Iris pigment epithelial cell (primary cell): ENCODE measurements around the gene C10orf71.

ENCODE experiments used
- DNase-seq: peaks from one replicate; pipeline ENCODE4 v3.0.0-alpha.2; 2011; ENCODE audit warnings: low read depth

The C10orf71 gene

GRCh38 chr10:49274886-49275285, 24.1 kb upstream of the C10orf71 start:
- no peak for DNase-seq

DNA sequence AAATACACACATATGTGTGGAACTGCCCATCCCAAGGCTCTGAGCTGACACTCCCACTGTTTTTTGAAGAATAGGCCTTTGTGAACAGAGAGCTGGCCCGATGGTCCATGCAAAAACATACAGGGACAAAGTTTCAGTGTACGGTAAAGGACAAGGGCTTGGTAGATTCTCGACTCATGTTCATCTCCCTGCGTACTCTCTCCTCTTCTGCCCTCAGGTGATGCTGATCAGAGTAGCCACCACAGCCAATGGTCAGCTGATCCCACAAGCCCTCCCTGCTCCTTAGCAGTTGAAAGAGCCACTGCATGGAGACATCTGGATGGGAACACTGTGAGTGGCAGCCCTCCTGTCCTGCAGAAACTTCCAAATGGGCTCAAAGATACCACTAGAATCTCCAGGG, 23.1 kb upstream of the C10orf71 start:
- no peak for DNase-seq

DNA sequence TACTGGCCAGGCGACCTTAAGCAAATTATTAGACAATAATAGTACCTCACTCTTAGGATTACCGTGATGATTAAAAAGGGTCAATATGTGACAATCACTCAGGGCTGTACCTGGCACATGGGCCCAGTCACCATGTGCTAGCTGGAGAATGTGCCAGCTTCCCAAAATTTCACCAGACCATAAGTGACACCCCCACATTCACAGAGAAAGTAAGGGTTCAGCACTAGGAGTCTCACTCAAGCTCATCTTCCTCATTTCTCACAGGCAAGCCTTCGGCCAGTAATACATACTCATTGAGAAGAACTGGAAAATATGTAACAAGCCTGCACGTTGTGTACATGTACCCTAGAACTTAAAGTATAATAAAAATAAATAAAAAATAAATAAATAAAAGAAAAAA, 22.4 kb upstream of the C10orf71 start:
- no peak for DNase-seq

DNA sequence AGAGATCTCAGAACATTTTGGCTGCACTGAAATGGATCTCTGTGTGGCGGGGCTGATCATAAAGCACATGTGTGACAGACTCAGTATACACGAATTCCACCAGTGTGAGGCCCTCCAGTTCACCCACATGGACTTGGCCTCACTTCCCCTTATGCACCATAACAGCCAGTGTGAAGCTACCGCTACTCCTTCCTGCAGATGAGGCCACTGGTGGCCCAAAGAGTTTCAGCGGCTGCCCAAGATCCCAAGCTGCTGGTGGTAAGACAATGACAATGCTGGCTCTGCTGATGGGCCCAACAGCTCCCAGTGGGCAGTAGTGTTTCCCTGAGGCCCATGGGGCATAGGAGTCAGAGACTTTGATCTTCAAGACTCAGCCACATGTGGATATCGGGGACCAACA, 21.0 kb upstream of the C10orf71 start:
- no peak for DNase-seq

GRCh38 chr10:49278497-49278981, 20.4 kb upstream of the C10orf71 start:
- no peak for DNase-seq

DNA sequence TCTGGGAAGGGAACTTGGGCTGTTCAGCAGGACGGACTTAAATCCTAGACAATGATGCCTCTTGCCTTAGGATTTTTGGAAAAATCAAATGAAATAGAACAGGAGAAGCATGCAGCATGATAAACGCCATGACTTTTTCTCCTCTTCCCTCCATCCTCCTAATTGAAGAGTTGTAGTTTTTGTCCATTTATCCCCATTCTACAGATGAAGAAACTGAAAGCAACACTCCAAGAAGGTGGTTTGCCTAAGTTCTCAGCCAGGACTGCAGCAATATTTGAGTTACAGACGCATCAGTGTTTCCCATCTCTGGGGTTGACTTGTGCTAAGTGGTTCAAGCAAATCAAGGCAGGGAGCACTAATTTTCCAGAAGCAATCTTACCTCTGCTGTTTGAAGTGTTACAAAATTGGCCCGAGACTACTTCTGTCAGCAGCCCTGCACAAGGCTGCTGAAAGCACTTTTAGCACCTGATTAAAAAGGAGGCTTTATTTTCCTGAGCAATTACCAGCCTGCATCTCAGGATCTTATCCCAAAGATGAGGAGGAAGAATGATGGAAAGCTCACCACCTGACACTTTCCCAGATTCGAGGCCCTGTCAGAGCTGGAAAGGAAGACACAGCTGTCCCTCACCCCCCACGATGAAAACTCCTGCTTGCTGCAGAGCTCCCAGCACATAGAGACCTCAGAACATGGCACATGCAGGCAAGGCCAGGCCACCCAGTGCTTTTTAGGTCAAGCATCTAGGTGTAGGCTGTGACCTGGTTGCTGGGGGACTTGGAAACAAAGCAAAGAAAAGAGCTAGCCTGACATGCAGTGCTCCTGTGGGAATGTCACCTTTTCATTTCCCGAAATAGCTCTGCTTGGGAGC, 19.7 kb upstream of the C10orf71 start:
- no peak for DNase-seq

DNA sequence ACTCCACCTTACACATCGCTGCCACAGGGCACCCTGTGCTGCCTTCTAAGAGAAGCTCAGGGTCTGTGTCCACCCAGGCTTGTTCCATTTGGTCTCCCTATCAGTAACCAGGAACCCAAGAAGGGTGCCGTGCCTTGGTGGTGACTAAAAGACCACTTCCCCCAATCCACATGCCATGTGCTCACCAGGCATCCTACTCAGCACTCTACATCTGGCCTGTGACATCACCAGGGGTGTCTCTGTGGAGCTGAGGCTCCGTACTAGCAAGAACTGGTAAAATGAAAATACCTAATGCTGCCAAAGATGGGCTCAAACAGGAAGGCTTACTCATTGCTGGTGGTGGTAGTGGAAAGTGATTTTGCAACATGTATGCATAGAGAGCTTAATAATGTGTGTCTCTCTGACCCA, 19.0 kb upstream of the C10orf71 start:
- DNase-seq, result peak; percentile 45

DNA sequence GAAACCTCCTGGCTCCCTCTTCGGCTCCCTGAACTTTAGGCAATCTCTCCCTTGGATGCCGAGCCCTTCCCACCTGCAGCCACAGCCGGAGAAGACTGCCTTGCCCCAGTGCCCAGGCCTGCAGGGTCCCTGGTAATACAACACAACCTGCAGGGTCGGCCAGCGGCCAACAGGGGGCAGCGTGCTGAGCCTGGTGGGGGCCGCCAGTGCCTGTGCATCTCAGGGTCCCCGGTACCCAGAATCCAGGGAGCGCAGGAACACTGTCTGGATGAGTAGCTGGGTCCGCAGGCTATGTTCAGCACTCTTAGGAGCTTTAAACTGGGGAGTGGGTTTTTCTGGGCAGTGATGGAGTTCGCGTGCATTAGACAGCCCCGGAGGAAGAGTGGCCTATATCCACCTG, 17.5 kb upstream of the C10orf71 start:
- no peak for DNase-seq

- DNase-seq, result no peak
These were observed 16.7 kb upstream of the C10orf71 start for GRCh38 chr10:49282306-49282705.

DNA sequence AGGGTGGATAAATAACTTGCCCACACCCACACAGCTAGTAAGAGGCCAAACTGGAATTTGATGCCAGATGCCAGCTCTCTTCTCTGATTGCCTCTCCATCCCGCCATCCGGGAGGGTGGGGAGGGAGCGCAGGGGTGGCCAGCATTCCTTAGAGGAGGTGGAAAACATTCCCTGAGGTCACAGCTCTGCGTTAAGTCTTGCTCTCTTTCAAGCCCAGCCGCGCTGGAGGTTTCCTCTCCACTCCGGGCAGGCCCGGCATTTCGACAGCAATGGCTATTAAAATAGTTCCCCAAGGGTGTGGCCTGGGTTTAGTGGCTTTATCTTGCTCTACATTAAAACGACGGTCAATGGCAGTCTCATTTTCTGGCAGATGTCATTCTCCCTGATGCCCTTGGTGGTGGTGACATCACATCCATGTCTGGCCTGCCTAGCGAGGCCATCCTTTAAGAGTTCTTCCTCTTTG, 16.1 kb upstream of the C10orf71 start:
- no peak for DNase-seq

- no peak for DNase-seq
These were observed 15.5 kb upstream of the C10orf71 start for GRCh38 chr10:49283491-49283890.

GRCh38 chr10:49284356-49284755, 14.6 kb upstream of the C10orf71 start:
- DNase-seq, result no peak

- peak; percentile 27 for DNase-seq
These were observed 13.7 kb upstream of the C10orf71 start for GRCh38 chr10:49285232-49285631.

DNA sequence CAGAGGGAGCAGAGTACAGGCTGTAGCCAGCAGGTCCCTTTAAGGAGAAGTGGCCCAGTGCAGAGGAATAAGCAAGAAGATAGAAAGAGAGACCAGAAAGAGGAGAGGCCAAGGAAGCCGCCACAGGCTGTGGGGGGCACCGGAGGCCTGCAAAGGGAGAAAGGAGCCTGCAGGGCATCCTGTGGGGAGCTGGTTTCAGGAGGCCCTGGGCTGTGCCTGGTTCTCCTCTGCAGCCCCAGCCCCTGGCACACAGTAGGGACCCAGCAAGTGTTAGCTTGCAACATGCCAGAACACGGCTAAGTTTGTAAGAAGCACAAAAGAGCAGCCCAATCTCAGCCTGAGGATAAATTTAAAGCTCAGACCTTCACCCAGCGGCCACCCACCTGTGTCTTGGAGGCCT, 12.3 kb upstream of the C10orf71 start:
- DNase-seq, result no peak

DNA sequence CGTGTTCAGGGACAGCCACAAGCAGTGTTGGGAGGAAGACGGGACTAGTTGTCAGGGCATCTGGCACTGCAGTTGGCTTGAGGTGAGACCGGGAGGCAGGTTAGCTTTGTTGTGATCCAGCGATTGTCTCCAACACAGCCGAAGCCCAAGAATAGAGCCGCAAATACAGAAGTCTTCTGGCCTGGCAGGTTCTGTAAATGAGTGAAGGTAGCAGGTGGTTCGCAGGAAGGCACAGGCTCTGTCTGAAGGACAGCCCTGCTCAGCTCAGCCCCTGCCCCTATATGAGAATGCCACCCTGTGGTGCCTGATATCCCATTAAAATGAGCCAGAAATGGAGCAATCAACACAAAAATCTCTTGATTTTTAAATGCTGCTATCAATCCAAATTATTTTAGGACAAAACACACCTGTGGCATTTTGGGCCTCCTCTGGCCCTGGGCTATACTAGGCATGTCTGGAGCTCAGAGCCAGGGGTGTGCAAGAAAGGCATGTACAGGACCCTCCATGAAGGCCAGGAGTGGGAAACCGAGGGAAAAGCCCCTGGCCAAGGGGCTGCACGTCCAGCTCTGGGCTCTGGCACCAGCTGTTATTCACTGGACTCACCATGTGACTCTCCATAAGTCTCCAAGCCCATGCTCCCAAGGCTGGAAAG, 11.2 kb upstream of the C10orf71 start:
- no peak for DNase-seq

DNA sequence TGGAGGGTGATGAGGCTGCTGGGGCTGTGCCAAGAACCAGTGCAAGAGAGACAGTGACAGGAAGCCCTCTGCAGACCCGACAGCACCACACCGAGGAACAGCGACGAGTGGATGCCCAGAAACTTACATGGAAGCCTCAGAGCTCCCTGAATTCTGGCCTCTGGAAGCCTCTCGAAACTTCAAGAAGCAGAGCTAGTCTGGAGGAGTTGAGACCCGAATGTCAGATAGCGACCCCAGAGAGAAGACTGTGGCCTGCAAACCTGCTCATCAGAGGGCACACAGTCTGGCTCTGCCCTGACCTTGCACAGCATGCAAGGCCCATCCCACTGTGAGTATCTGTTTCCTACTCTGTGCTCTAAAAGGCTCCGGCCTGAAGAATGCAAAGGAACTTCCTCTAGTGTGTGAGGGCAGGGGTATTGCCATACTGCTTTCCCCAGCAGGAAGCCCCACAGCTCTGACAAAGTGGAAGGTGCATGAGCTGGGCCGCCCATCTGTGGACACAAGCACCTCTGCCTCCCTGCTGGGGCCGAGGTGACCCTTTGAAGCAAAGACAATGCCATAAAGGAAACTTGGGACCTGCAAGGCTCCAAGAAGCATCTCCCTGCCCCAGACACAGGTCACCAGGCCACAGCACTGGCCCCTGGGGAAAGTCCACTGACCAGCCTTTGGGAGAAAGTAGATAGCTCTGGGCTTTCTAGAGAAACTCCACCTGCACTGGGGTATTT, 10.5 kb upstream of the C10orf71 start:
- DNase-seq, result no peak

DNA sequence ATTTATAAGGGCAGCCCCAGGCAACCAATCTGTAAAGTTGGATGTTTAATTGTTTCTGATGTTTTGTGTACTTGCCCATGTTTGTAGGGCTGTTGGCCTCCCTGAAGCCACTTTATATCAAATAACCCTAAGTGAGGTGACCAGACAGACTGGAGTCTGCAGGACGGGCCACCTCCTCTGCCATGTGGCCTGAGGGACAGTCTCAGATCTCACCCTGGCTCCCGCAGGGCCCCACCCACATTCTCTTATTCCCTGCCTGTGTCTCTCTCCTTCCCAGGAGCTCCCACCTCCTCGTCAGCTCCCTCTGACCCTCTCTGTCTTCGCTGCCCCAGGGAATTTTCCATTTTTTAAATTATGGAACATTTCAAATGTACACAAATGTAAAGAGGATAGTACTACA, 9.5 kb upstream of the C10orf71 start:
- DNase-seq, result no peak

- no peak for DNase-seq
These were observed 8.8 kb upstream of the C10orf71 start for GRCh38 chr10:49290131-49290530.

- DNase-seq, result no peak
These were observed 8.4 kb upstream of the C10orf71 start for GRCh38 chr10:49290607-49291006.

- DNase-seq, result no peak
These were observed 6.3 kb upstream of the C10orf71 start for GRCh38 chr10:49292565-49293207.

GRCh38 chr10:49293208-49293603, 5.8 kb upstream of the C10orf71 start:
- DNase-seq, result no peak

DNA sequence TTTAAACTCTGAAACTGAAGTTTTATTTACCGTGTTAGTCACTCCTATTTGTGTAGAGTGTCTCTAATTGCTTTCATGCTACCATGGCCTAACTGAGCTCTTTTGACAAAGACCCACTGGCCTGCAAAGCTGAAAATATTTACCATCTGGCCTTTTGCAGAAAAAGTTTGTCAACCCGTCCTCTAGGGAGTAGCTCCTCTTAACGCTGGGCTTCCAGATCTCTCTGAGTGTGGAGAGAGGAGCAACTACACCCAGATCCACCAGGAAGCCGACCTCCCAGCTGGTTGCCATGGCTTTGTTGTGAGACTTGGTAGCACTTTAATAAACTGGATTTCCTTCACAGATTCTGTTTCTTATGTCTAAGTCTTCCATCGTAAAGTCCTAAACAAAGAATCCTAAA, 4.2 kb upstream of the C10orf71 start:
- no peak for DNase-seq
